ENCODE data around the gene TCP11L2.
"Not testable (repeated sequence)": the region's sequence is repeated elsewhere in the genome, so short reads cannot be mapped to it uniquely, and the experiment has no call there.

Gene TCP11L2

GRCh38 chr12:106284358-106285105, 18.0 kb upstream of the TCP11L2 start:
- DNase-seq (ENCODE audit: low read depth in 1 of 2, low spot score in 1 of 2), result no peak

- DNase-seq (ENCODE audit: low read depth in 1 of 2, low spot score in 1 of 2), result no peak
These were observed 16.6 kb upstream of the TCP11L2 start for GRCh38 chr12:106285982-106286381.

- DNase-seq (ENCODE audit: low read depth in 1 of 2, low spot score in 1 of 2), result not testable (repeated sequence)
These were observed 15.9 kb upstream of the TCP11L2 start for GRCh38 chr12:106286576-106287162.

GRCh38 chr12:106287364-106287763, 15.2 kb upstream of the TCP11L2 start:
- DNase-seq (ENCODE audit: low read depth in 1 of 2, low spot score in 1 of 2), result no peak

- no peak for DNase-seq (ENCODE audit: low read depth in 1 of 2, low spot score in 1 of 2)
These were observed 14.4 kb upstream of the TCP11L2 start for GRCh38 chr12:106288101-106288493.

- DNase-seq (ENCODE audit: low read depth in 1 of 2, low spot score in 1 of 2), result peak in 1 of 2 donors; percentile 27
These were observed 13.9 kb upstream of the TCP11L2 start for GRCh38 chr12:106288494-106289195.

GRCh38 chr12:106289196-106289681, 13.3 kb upstream of the TCP11L2 start:
- DNase-seq (ENCODE audit: low read depth in 1 of 2, low spot score in 1 of 2), result no peak

GRCh38 chr12:106290666-106291065, 11.9 kb upstream of the TCP11L2 start:
- DNase-seq (ENCODE audit: low read depth in 1 of 2, low spot score in 1 of 2), result no peak

- DNase-seq (ENCODE audit: low read depth in 1 of 2, low spot score in 1 of 2), result no peak
These were observed 11.2 kb upstream of the TCP11L2 start for GRCh38 chr12:106291342-106291741.

- DNase-seq (ENCODE audit: low read depth in 1 of 2, low spot score in 1 of 2), result no peak
These were observed 10.2 kb upstream of the TCP11L2 start for GRCh38 chr12:106292339-106292738.

- no peak for DNase-seq (ENCODE audit: low read depth in 1 of 2, low spot score in 1 of 2)
These were observed 6.2 kb upstream of the TCP11L2 start for GRCh38 chr12:106296179-106296877.

GRCh38 chr12:106297075-106297474, 5.5 kb upstream of the TCP11L2 start:
- no peak for DNase-seq (ENCODE audit: low read depth in 1 of 2, low spot score in 1 of 2)

- no peak for DNase-seq (ENCODE audit: low read depth in 1 of 2, low spot score in 1 of 2)
These were observed 4.9 kb upstream of the TCP11L2 start for GRCh38 chr12:106297681-106298080.

- no peak for DNase-seq (ENCODE audit: low read depth in 1 of 2, low spot score in 1 of 2)
These were observed 3.2 kb upstream of the TCP11L2 start for GRCh38 chr12:106299202-106299774.

GRCh38 chr12:106300761-106301160, 1.8 kb upstream of the TCP11L2 start:
- DNase-seq (ENCODE audit: low read depth in 1 of 2, low spot score in 1 of 2), result no peak

- no peak for DNase-seq (ENCODE audit: low read depth in 1 of 2, low spot score in 1 of 2)
These were observed 1.3 kb upstream of the TCP11L2 start for GRCh38 chr12:106301241-106301610.

- peak; percentile 15 to 35 for DNase-seq (ENCODE audit: low read depth in 1 of 2, low spot score in 1 of 2)
These were observed 767 bp upstream of the TCP11L2 start for GRCh38 chr12:106301611-106302321.

- DNase-seq (ENCODE audit: low read depth in 1 of 2, low spot score in 1 of 2), result peak; percentile 49 to 52
These were observed 778 bp downstream of the TCP11L2 start for GRCh38 chr12:106303202-106303820.

GRCh38 chr12:106304001-106304421, 1.5 kb downstream of the TCP11L2 start:
- DNase-seq (ENCODE audit: low read depth in 1 of 2, low spot score in 1 of 2), result no peak

- no peak for DNase-seq (ENCODE audit: low read depth in 1 of 2, low spot score in 1 of 2)
These were observed 2.3 kb downstream of the TCP11L2 start for GRCh38 chr12:106304797-106305196.
